ENCODE results near the gene TIA1.
"Not testable (repeated sequence)": the region's sequence is repeated elsewhere in the genome, so short reads cannot be mapped to it uniquely, and the experiment has no call there.

GRCh38 chr2:70187170-70187569, 61.3 kb downstream of the TIA1 start:
- TF ChIP-seq POLR2A, CTCF (IDR thresholded peaks at IDR 0.05): not testable (repeated sequence)
